K562 (cell line): ENCODE results near the gene ZMYND19. TPM values are rescaled to one million over a fixed set of nuclear protein-coding genes. Genes with fewer than 3 reads are reported as not detected.

ENCODE experiments used
- CHD1 ChIP-seq: fragments of 200-600 bp; sonication (generic); IDR thresholded peaks from one replicate; pipeline ENCODE4 v1.6.1; 2012; ENCODE audit warnings: mild to moderate bottlenecking, moderate library complexity, low read length, inconsistent platforms
- ELF2 ChIP-seq: fragments of 250-450 bp; sonication (Bioruptor Pico); IDR thresholded peaks from 2 replicates; pipeline ENCODE4 v1.5.0; 2021; ENCODE audit warnings: mild to moderate bottlenecking
- ETV5 ChIP-seq: sonication (generic); formaldehyde crosslinking; IDR thresholded peaks from 2 replicates; pipeline ENCODE4 v1.4.0; 2020; ENCODE audit warnings: low read depth, mild to moderate bottlenecking, missing genetic modification reagents
- FOXA1 ChIP-seq: fragments of 450-650 bp; IDR thresholded peaks from 2 replicates; pipeline ENCODE4 v1.6.1; 2016; ENCODE audit warnings: mild to moderate bottlenecking, borderline replicate concordance
- FOXK1 ChIP-seq: sonication (generic); formaldehyde crosslinking; IDR thresholded peaks from 2 replicates; pipeline ENCODE4 v1.8.0; 2022; ENCODE audit warnings: missing genetic modification reagents, mild to moderate bottlenecking, borderline replicate concordance
- KDM1A ChIP-seq, 2 experiments: fragments of 450-650 bp; IDR thresholded peaks; 2 replicates each; pipeline ENCODE4 v1.6.1; 2016; ENCODE audit warnings: mild to moderate bottlenecking in 2 of 2
- MAFF ChIP-seq: IDR thresholded peaks from 2 replicates; pipeline ENCODE4 v1.6.1; 2012; ENCODE audit warnings: low read length, improper control_type of control experiment
- NCOA2 ChIP-seq, 2 experiments: fragments of 450-650 bp; IDR thresholded peaks; 2 replicates each; pipeline ENCODE4 v1.6.1; 2018; ENCODE audit warnings: mild to moderate bottlenecking in 2 of 2, moderate library complexity in 1 of 2; ENCODE audit not compliant: partially characterized antibody in 2 of 2
- PHF21A ChIP-seq: fragments of 450-650 bp; IDR thresholded peaks from 2 replicates; pipeline ENCODE4 v1.6.1; 2017; ENCODE audit warnings: low read depth, borderline replicate concordance
- PPARD ChIP-seq: fragments of 250-450 bp; sonication (Bioruptor Pico); IDR thresholded peaks from 2 replicates; pipeline ENCODE4 v1.8.0; 2022; ENCODE audit warnings: inconsistent platforms, mild to moderate bottlenecking, moderate library complexity
- REST ChIP-seq, 2 experiments: fragments of 450-650 bp; formaldehyde crosslinking in 1 of 2; IDR thresholded peaks; 2 replicates each; pipeline versions ENCODE4 v1.4.0 to v1.6.1; 2014 to 2020; ENCODE audit warnings: mild to moderate bottlenecking in 2 of 2, borderline replicate concordance in 1 of 2, low read depth in 1 of 2
- RFX7 ChIP-seq: fragments of 250-450 bp; sonication (Bioruptor Pico); IDR thresholded peaks from 2 replicates; pipeline ENCODE4 v1.5.1; 2021; ENCODE audit warnings: mild to moderate bottlenecking
- SOX6 ChIP-seq: fragments of 450-650 bp; IDR thresholded peaks from 2 replicates; pipeline ENCODE4 v1.6.1; 2014; ENCODE audit warnings: mild to moderate bottlenecking
- UBTF ChIP-seq, 2 experiments: IDR thresholded peaks; 2 replicates each; pipeline ENCODE4 v1.6.1; 2012; ENCODE audit warnings: improper control_type of control experiment in 2 of 2, low read depth in 2 of 2, low read length in 2 of 2, borderline replicate concordance in 1 of 2
- ZBTB5 ChIP-seq: fragments of 450-650 bp; IDR thresholded peaks from 2 replicates; pipeline ENCODE4 v1.6.1; 2017; ENCODE audit warnings: antibody characterized with exemption
- ZFPM2 ChIP-seq: fragments of 250-450 bp; sonication (Bioruptor Pico); IDR thresholded peaks from 2 replicates; pipeline ENCODE4 v1.5.1; 2022; ENCODE audit warnings: mild to moderate bottlenecking
- ZNF217 ChIP-seq: sonication (generic); formaldehyde crosslinking; IDR thresholded peaks from 2 replicates; pipeline ENCODE4 v1.8.0; 2022; ENCODE audit warnings: mild to moderate bottlenecking, missing genetic modification reagents
- ZNF347 ChIP-seq: fragments of 450-650 bp; formaldehyde crosslinking; IDR thresholded peaks from 2 replicates; pipeline ENCODE4 v1.4.0; 2020; ENCODE audit warnings: low read depth, mild to moderate bottlenecking, moderate library complexity
- polyA plus RNA-seq, 8 experiments: library from polyadenylated mRNA; depleted of rRNA in 4 of 8; stranded (reverse) in 5 of 8; unstranded in 3 of 8; fragments of >200 nt; fragmentation: Nextera tagmentation in 2 of 8; fragmentation: Illumina TruSeq in 1 of 8; extraction: Ambion mirVana in 2 of 8; extraction: Trizol in 1 of 8; gene quantifications; 2 replicates each; pipeline versions ENCODE4 v1.2.1 to v1.2.3, GENCODE V29; 2011 to 2014; ENCODE audit warnings: inconsistent platforms in 1 of 8, missing spikeins in 1 of 8
- total RNA-seq, 7 experiments: library from RNA; depleted of rRNA in 6 of 7; stranded (reverse); fragments of >200 nt in 6 of 7; fragmentation: Illumina TruSeq in 2 of 7; extraction: Trizol in 2 of 7; gene quantifications; 2 replicates each; pipeline versions ENCODE4 v1.2.1 to v1.2.3, GENCODE V29; 2011 to 2021; ENCODE audit warnings: low replicate concordance in 1 of 7

Gene ZMYND19
- total and polyA plus RNA-seq, 9 of the 15 experiments (the other 6 are each of a cell fraction or from before 2014, with no cell fraction given) = 1.0 to 86.7 (median 44.0) TPM

- TF ChIP-seq REST (IDR thresholded peaks at IDR 0.05; ENCODE audit: borderline replicate concordance) (no peak), REST (CRISPR knock-in tag; IDR thresholded peaks at IDR 0.05; ENCODE audit: low read depth) (no peak), UBTF (IDR thresholded peaks at IDR 0.05; ENCODE audit: borderline replicate concordance in 1 of 2, low read depth in 2 of 2, low read length in 2 of 2) (no peak), SOX6 (0 out of 2 replicates have a peak, but pooled peaks have one; percentile 18), NCOA2 (IDR thresholded peaks at IDR 0.05; ENCODE audit: partially characterized antibody in 2 of 2) (no peak), ZFPM2 (CRISPR knock-in tag) (no peak), FOXA1 (no peak), PPARD (no peak), ZNF217 (CRISPR knock-in tag) (no peak), KDM1A (IDR thresholded peaks at IDR 0.05) (no peak), FOXK1 (CRISPR knock-in tag) (no peak), CHD1 (no peak), ZNF347 (no peak), ZBTB5 (no peak), PHF21A (no peak), ELF2 (CRISPR knock-in tag) (no peak), ETV5 (CRISPR knock-in tag) (no peak), MAFF (no peak), RFX7 (CRISPR knock-in tag) (no peak)
Measured at GRCh38 chr9:137626464-137626863, 36.2 kb upstream of the ZMYND19 start (continued).
